BE2C (cell line): ENCODE data around the gene PROX1.

ENCODE experiments used
- DNase-seq: peaks from one replicate; pipeline ENCODE4 v3.0.0-alpha.2; 2020
- H3K27me3 ChIP-seq: fragments of 250-450 bp; sonication (Bioruptor Pico); 2 replicates; pipeline ENCODE4 v1.5.1; 2020; ENCODE audit warnings: mild to moderate bottlenecking
- H3K36me3 ChIP-seq: fragments of 250-450 bp; sonication (Bioruptor Pico); 2 replicates; pipeline ENCODE4 v1.5.1; 2020; ENCODE audit warnings: mild to moderate bottlenecking
- H3K4me1 ChIP-seq: fragments of 250-450 bp; sonication (Bioruptor Pico); 2 replicates; pipeline ENCODE4 v1.5.1; 2020
- H3K4me3 ChIP-seq: 2 replicates; pipeline ENCODE4 v1.5.1; 2011; ENCODE audit warnings: low read depth, low read length
- H3K9me3 ChIP-seq: fragments of 250-450 bp; sonication (Bioruptor Pico); 2 replicates; pipeline ENCODE4 v1.5.1; 2020
- TF ChIP-seq, protein P1 (sequence below): IDR thresholded peaks from 2 replicates; pipeline ENCODE4 v1.5.1; 2012; ENCODE audit warnings: mild to moderate bottlenecking, low read depth, low read length

PROX1 gene

DNA sequence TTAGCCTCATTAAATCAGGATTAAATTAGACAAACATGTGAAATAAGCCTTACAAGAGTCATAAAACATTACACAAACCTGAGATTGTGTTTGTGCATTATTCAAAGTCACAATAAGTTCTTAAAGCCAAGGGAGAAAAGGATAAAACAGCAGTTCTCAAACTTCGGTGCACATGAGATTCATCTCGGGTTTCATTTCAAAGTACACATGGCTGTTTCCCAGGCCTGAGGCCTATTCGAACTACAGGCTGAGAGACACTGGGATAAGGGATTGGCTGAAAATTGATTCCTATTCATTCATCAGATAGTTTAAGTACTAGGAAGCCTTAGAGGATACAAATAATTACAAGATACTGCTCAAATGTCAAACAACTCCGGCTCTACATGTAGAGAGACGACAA is 35.9 kb upstream of the PROX1 start:
- no peaks in the 10 kb centered on the region for H3K9me3 ChIP-seq
- H3K36me3 ChIP-seq = no peaks in the 10 kb centered on the region
- no peak for DNase-seq
- no peaks in the 10 kb centered on the region for H3K27me3 ChIP-seq
- H3K4me1 ChIP-seq = no peaks in the 10 kb centered on the region
- no peak overlapping the region for H3K4me3 ChIP-seq
- TF ChIP-seq, protein P1, sequence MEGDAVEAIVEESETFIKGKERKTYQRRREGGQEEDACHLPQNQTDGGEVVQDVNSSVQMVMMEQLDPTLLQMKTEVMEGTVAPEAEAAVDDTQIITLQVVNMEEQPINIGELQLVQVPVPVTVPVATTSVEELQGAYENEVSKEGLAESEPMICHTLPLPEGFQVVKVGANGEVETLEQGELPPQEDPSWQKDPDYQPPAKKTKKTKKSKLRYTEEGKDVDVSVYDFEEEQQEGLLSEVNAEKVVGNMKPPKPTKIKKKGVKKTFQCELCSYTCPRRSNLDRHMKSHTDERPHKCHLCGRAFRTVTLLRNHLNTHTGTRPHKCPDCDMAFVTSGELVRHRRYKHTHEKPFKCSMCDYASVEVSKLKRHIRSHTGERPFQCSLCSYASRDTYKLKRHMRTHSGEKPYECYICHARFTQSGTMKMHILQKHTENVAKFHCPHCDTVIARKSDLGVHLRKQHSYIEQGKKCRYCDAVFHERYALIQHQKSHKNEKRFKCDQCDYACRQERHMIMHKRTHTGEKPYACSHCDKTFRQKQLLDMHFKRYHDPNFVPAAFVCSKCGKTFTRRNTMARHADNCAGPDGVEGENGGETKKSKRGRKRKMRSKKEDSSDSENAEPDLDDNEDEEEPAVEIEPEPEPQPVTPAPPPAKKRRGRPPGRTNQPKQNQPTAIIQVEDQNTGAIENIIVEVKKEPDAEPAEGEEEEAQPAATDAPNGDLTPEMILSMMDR = no peak

DNA sequence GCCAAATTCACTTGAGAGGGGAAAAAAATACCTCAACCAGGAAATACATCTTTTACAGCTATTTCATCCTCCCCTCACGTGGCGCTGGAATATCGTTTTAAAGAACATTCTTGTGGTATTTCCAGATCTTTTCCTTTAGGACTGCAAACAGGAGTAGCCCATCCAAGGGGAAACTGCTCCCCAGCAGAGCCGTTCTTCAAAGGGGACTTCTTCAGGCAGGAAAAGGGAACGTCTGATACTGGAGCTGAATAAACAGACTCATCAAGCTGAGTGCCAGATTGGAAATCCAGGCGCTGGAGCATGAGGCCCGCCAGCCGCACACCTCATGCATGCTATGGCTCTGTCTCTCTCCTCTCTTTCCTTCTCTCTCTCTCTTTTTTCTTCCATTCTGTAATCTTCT is 34.0 kb upstream of the PROX1 start:
- Histone ChIP-seq H3K27me3 (no peaks in the 10 kb centered on the region), H3K36me3 (no peaks in the 10 kb centered on the region), H3K4me3 (no peak overlapping the region), H3K9me3 (no peaks in the 10 kb centered on the region), H3K4me1 (no peaks in the 10 kb centered on the region)
- TF ChIP-seq, protein P1 = no peak
- no peak for DNase-seq

DNA sequence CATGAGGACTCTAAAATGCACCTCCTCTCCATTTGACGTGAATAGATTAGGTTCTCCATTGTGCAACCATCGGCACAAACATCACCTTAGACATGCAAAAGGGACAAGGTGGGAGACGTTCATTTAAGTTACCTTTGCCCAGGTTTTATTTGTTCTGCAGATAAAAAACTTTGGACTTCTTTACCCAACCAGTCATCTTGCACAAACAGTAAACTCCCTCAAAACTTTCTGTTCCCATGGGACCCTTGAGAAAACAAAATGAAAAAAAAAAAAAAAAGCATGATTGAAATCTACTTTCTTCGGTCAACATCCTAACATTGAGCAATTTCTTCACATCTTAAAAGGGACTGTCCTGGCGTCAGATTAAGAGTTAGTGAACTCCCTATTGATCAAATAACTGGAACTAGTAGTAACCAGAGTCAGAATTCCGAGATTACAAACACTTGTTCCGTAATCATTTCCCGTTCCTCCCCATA is 31.4 kb upstream of the PROX1 start:
- no peak for DNase-seq
- Histone ChIP-seq H3K27me3 (no peaks in the 10 kb centered on the region), H3K36me3 (no peaks in the 10 kb centered on the region), H3K9me3 (no peaks in the 10 kb centered on the region), H3K4me3 (no peak overlapping the region), H3K4me1 (no peaks in the 10 kb centered on the region; the same call in 1 of the 2 replicates)
- TF ChIP-seq, protein P1 = no peak

DNA sequence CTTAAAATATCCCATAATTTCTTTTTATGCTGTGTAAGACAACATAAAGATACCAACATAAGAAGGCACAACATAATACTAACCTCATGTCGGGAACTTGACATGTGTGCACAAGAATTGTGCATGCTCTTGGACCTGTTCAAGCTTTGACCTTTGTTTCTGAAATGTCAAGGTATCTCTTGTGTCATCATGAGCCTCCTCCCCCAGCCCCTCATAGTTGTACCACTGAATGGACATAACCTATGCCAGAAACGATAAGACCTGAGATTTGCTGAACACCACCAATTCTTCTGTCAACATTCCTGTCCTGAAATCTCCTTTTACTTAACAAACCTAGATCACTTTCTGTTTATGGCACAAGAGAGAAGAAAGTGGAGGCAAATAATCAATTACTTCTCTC is 29.4 kb upstream of the PROX1 start:
- H3K4me3 ChIP-seq = no peak overlapping the region
- H3K9me3 ChIP-seq = no peaks in the 10 kb centered on the region
- H3K27me3 ChIP-seq = no peaks in the 10 kb centered on the region
- H3K4me1 ChIP-seq = no peaks in the 10 kb centered on the region; the same call in 1 of the 2 replicates
- DNase-seq = no peak
- no peaks in the 10 kb centered on the region for H3K36me3 ChIP-seq
- TF ChIP-seq, protein P1 = no peak

DNA sequence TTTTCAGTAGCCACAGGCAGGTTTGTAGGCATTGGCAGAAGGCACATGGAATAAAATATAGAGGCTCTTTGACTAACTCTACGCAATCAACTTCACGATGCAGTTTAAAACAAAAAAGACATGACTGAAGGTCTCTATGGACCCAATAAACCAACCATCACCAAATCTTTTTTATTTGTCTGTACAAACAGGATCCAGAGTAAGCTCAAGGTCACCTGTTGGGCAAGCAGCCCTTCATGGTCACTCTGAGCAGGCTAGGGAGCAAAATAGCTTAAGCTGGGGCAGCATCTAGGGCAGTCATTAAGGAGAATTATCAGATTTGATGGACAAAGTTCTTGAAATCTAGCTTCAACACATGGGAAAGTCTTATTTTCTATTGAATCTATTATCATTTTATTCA is 26.8 kb upstream of the PROX1 start:
- Histone ChIP-seq H3K4me3 (no peak overlapping the region), H3K4me1 (no peaks in the 10 kb centered on the region; the same call in 1 of the 2 replicates), H3K36me3 (no peaks in the 10 kb centered on the region), H3K9me3 (0 out of 2 replicates have a peak, but pooled peaks cover 3% of the 10 kb centered on the region), H3K27me3 (no peaks in the 10 kb centered on the region)
- TF ChIP-seq, protein P1 = no peak
- DNase-seq = no peak

DNA sequence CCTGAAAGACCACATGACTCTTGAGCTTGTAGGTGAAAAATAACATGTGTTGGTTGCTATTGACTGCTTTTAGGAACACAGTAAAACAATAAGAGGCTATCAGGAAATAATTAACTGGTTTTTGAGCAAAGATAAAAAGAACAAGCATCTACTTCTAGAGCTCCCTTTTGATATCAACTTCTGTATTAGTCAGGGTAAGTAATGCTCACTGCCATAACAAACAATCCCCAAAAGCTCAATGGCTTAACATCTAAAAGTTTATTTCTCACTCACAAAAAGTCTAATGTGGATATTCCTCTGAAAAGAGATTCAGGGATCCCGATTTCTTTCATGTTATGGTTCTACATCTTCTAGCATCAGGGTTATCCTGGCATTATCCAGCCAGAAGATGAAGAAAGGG is 25.3 kb upstream of the PROX1 start:
- Histone ChIP-seq H3K4me1 (no peaks in the 10 kb centered on the region; the same call in 1 of the 2 replicates), H3K36me3 (no peaks in the 10 kb centered on the region), H3K27me3 (no peaks in the 10 kb centered on the region), H3K4me3 (no peak overlapping the region), H3K9me3 (0 out of 2 replicates have a peak, but pooled peaks cover 3% of the 10 kb centered on the region)
- no peak for DNase-seq
- TF ChIP-seq, protein P1 = no peak
